Endothelial cell of hepatic sinusoid (primary cell): Measurements from ENCODE around the gene TEX38.
"Not testable (repeated sequence)": the region's sequence is repeated elsewhere in the genome, so short reads cannot be mapped to it uniquely, and the experiment has no call there.

ENCODE experiments used
- in situ Hi-C: cut with HindIII; loops from 2 replicates; pipeline ENCODE4 v1.10.0; 2017; ENCODE audit warnings: low sequenced_read_pairs

Gene TEX38

DNA sequence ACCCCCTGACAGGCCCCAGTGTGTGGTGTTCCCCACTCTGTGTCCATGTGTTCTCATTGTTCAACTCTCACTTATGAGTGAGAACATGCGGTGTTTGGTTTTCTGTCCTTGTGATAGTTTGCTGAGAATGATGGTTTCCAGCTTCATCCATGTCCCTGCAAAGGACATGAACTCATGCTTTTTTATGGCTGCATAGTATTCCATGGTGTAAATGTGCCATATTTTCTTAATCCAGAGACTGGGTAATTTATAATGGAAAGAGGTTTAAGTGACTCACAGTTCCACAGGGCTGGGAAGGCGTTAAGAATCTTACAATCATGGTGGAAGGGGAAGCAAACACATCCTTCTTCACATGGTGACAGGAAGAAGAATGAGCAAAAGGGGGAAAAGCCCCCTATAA lies 17.0 kb upstream of the TEX38 start:
- in situ Hi-C loops, result not testable (repeated sequence)

DNA sequence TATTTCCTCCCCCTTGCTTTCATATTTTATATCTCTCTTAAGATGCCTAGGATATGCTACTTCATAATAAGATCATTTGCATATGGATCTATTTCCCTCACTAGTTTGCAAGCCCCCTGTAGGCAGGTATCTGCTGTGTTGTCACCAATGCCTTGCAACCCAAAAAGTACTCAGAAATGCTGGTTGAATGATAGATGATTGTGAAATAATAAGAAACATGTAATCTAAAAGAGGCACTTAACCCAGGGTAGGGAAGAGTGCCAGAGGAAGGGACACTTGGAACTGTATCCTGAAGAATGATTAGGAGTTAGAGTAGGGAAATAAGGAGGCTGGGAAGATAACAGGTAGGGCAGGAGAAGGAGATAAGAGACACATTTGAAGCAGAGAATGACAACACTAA lies 15.8 kb upstream of the TEX38 start:
- in situ Hi-C loops, result no loop called here

DNA sequence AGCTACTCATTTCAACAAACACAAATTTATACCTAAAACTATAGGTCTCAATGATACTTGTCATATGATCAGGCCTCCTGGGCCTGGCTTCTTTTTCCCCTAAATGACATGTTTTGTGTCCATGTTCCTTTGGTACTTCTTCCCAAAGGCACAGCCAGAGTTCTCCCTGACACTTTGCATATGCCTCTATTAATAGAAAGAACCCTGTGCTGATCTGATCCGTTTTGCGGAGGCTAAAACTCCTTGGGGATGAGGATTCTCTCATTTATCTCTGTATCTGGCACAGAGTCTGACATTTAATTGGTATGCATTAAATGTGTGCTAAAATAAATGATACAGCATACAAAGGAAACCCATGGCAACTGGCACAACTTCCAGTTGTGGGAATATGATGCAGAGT lies 15.0 kb upstream of the TEX38 start:
- in situ Hi-C loops, result no loop called here

DNA sequence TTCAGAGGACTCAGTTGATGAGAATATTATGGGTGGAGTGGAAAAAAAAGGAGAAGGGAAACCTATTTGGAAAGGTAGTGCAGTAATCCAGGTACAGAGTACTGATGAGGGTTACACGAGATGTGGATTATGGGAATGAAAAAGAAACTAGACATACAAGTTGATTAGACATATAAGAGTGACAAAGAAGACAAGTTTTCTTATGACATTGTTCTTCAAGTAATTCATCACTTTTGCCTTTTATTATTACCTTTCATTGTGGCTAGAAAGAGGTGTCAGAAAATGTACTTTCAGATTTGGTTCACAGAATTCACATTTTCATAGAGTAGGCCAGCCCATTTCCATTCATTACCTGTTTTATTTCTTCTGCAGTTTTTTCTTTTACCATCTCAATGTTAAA lies 13.9 kb upstream of the TEX38 start:
- in situ Hi-C loops, result no loop called here

DNA sequence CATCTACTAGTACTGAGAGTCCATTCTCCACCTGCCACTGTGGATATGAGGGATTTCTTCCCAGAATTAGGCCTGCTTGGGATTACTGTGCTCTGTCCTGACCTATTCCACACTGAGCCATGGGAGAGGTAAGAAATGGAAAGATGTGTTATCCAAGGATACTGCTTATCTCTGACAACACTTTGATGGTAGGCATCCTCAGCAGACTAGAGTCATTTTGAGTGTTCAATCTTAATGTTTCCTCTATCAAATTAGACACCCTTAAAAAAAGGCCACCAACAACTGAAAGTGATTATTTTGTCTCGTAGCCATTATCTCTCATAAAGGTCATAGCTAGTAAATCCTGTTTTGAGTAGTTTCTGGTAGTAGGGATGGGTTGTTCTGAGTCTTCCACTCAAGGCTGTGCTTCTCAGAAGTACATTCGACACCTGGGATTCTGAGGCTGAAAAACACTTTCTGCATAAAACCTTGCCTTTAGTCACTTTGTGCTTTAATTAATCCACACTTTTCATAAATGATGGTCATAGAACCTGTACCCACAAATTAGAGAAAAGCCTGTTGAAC lies 12.3 kb upstream of the TEX38 start:
- in situ Hi-C loops, result no loop called here

DNA sequence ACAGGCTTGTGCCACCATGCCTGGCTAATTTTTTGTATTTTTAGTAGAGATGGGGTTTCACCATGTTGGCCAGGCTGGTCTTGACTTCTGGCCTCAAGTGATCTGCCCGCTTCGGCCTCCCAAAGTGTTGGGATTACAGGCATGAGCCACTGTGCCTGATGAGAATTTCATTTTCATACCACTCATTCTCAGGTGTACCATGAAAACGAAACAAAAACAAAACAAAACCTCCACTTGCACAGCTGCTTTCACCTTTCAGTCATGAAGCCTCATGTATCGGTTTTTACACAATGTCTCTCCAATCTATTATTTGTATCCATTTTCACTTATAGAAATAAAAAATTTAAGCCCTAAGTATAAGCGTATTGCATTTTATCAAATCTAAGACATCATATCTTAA lies 11.5 kb upstream of the TEX38 start:
- in situ Hi-C loops, result not testable (repeated sequence)

DNA sequence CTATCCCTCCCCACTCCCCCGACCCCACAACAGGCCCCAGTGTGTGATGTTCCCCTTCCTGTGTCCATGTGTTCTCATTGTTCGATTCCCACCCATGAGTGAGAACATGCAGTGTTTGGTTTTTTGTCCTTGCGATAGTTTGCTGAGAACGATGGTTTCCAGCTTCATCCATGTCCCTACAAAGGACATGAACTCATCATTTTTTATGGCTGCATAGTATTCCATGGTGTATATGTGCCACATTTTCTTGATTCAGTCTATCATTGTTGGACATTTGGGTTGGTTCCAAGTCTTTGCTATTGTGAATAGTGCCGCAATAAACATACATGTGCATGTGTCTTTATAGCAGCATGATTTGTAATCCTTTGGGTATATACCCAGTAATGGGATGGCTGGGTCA lies 8.7 kb upstream of the TEX38 start:
- in situ Hi-C loops, result not testable (repeated sequence)

DNA sequence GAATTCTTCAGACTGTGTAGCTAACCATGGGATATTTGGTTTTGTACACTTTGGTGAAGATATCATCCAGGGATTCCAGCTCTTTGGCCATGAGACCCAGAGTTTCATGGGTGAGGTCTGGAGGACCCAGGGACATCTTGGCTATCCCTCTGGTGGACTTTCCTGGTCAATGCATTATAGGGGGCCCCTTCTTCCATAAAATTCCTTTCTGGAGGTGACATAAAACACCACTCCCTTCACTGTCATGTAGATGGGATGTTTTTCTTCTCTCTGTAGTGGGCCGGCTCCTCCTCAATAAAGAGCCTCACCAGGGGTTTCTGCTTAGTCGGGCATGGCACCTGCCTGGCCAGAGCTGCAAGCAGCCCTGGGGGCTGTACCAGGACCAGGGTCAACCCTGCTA lies 5.7 kb upstream of the TEX38 start:
- in situ Hi-C loops, result loop anchor here (5.0 kb wide), 1 partner anchor 59 kb away; no protein-coding TSS in a partner anchor

DNA sequence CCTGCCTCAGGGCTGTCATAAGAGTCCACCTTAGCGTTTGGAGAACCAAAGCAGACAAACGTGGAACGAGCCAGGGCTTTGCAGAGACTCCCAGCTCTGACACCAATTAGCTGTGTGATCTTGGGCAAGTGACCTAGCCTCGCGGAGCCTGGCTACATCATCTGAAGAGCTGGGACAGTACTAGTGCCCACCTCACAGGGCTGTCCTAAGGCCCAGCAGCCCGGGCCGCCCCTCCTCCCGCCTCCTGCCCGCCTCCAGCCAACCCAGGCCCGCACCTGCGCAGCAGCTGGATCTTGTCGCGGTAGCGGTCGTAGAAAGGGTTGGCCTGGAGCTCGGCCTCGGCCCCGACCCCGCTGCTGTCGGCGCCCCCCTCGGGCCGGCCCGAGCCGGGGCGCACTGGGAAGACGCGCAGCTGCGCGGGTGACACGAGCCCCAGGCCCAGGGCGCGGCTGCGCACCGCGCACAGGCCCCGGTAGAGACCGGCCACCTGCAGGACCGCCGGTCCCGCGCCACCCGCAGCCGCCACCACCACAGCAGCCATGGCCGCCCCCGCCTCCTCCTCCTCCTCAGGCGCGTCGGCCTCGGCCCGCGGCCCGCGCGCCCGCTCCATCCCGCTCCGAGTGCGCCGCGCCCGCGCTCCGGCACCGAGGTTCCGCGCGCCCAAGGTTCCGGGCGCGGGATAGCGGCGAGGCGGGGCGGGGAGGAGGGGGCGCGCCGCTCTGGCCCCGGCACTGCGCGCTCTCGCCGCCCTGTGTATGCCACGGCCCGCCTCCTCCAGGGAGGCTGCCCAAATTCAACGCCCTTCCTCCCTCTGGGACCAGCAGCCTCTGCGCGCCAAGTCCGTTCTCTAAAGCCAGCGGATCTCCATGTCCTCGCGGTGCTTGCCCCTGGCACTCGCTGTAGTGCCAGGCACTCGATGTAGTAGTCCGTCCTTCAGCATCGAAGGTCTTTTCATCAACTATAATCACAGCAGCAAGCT lies 3.6 kb upstream of the TEX38 start, which contains the start of gene ATPAF1:
Gene ATPAF1 (minus strand): TSS at position 583 of the 979 bp plus-strand sequence. CDS start 42 bp downstream, at position 541.
- in situ Hi-C loops, result loop anchor here (5.0 kb wide), 1 partner anchor 61 kb away; no protein-coding TSS in a partner anchor

DNA sequence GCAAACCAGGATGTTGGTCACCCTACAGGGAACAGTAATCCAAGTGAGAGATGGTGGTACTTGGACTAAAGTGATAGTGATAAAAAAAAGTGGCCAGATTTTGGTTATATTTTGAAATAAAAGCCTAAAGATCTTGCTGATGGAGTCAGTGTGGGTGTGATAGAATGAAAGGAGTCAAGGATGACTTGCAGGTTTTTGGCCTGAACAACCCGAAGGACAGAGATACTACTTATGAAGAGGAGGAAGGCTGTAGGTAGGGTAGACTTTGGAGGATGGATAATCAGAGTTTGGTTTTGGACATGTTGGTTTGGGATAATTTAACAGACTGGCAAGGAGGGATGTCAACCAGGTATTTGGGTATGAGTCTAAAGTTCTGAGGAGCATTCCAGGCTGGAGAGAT lies 1.5 kb upstream of the TEX38 start:
- in situ Hi-C loops, result no loop called here

DNA sequence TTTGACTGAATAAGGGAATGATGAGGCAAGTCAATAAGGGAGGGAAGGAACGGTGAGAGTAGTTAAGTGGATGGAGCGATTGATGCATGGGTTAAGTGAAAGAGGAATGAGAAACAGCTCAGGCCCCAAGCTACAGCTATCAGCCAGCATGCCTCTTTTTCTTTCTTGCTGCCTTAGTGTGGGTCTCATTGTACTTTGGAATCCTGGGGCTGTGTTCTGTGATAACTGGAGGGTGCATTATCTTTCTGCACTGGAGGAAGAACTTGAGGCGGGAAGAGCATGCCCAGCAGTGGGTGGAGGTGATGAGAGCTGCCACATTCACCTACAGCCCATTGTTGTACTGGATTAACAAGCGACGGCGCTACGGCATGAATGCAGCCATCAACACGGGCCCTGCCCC lies 1.0 kb downstream of the TEX38 start:
- in situ Hi-C loops, result no loop called here

DNA sequence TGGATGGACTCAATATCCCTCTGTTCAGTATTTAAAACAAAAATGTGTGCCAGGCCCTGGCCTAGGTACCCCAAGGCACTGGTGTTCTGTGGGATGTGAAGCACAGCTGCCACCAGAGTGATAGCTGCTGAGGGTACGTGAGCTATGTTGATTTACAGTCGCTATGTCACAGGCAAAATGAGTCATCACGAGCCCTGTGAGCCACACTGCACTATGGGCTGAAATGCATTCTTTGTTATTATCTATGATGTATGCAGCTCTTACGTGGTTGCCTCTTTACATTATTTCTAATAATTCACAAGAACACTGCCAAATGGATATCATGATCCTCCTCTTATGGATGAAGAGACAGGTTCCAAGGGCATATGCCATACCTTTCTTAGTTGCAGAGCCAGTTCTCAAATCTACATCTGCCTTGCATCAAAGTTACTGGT lies 2.1 kb downstream of the TEX38 start:
- in situ Hi-C loops, result no loop called here

DNA sequence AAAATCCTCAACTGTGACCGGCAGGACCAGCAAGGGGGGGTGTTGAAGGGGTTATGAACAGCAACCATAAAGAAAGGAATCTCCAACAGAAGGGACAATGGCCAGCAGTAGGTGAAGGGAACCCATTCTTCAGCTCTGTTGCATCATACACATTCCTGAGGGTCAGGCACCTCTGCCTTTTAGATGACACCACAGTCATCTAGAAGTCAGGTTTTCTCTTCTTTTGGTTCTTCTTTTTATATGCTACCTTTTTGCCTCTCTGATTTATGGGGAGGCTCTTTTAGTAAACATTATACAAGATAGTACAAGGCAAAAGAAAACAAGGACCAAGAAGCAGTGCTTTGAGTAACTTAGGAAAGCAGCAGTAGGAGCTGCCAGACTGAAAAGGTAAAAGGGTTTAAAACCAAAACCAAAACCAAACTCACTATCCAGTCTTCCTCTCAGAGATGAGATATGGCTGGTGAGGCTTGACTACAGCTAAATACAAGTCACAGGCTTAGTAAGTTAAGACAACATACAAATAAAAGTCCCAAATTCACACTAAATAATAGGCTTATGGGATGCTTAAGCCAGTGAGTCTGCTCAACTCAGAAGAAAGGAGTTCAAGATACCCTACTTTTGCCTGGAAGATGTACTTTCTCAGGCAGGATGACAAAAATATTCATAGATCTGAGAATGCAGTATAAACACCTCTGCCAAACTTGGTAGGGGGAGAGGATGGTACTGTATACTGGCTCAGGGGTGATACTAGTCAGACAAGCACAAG lies 4.1 kb downstream of the TEX38 start:
- in situ Hi-C loops, result no loop called here

DNA sequence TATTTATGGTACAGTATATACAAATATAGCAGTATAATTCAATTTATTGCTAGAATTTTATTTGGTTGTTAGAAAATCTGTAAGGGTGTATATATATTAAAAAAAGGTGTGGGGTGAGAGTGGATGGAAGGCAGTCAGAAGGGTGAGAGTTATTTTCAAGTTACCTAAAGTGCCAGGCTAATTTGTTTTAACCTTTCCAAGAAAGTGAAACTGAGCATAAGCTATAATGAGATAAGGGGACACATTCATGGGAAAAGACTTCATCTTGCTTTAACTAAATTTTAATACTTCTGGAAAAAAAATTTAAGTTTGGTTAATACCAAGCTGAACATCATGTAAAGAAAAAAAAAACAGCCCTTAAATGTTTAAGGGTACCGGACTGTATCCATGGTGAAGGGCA lies 4.9 kb downstream of the TEX38 start:
- in situ Hi-C loops, result no loop called here

DNA sequence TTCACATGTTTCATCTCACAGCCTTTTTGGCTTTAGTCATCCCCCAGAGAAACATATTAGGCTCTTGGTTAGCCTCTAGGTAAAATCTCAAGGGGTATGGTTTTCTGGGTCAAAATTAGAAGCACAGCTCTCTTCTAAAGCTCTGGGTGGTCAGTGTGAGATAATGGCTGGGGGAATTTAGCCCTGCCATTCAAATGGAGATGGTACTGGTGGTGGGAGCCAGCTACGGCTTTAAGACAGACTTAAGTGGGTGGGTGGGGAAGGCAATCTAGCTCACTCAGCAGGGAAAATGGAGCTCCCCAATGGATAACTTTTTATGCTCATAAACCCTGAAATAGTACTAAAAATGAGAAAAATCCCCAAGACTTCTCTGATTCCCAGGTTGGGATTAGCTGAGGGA lies 5.7 kb downstream of the TEX38 start:
- in situ Hi-C loops, result no loop called here

DNA sequence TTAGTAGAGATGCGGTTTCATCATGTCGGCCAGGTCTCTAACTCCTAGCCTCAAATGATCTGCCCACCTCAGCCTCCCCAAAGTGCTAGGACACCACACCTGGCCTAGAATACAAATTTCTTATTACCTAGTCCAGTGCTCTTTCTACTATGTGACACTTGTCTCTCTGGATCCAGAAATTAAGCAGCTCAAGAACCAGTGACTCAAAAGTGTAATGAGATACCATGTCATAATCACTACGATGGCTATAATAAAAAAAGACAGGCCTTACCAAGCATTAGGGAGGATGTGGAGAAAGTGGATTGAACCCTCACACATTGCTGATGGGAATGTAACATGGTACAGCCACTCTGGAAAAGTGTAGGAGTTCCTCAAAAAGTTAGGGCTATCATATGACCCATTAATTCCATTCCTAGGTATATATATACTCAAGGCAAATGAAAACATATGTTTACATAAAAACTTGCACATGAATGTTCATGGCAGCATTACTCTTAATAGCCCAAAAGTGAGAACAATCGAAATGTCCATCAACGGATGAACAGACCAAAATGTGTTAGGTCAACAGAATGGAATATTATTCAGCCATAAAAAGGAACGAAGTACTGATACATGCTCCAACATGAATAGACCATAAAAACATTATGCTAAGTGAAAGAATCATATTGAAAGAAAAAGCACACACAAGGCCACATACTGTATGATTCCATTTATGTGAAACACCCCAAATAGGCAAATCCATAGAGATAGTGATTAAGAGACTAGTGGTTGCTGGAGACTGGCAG lies 8.3 kb downstream of the TEX38 start:
- in situ Hi-C loops, result no loop called here

DNA sequence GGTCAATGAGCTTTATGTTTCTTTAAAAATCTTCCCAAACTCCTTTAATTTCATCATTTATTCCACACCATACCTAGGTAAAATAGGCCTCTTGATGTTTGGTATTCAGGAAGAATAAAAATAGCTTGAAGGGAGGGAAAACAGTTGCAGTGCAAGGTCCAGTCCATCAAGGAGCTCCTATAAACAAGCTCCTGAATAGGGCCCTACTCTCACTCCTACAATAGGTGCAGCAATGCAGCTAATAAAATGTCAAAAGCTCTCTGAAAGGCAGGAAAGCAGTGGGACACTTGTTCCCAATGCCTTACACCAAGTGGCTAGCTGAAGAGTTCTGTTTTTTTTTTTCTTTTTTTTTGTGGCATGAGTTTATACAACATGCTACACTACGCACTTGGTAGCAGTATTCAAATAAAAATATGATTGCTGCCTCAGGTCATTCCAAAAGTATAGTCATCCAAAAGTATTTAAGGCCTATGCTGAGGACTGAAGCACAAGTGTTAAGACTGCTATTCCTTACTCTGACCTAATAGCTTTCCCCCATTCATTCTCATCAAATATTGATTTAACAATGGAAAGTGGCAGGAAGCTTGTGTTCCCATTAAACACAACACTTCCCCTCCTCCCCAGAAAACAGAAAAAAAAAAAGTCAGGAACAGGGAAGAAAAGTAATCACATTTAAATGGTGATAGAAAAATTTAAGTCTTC lies 9.8 kb downstream of the TEX38 start:
- in situ Hi-C loops, result no loop called here

DNA sequence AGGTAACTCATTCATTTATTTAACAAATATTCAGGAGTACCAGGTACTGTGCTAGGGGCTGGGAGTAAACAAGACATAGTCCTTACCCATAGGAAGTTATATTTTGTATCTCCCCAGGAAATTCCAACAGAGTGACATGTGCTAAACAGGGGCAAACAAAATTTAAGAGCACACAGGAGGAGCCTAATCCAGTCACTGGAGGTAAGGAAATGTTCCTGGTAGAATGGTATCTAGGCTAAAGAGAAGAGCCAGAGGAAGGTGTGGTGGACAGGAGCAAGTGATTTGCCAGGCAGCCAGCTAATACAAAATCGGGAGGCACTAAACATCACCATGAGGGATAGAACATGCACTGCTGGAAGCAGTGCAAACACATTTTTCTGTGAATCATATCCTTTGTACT lies 10.4 kb downstream of the TEX38 start:
- in situ Hi-C loops, result no loop called here

DNA sequence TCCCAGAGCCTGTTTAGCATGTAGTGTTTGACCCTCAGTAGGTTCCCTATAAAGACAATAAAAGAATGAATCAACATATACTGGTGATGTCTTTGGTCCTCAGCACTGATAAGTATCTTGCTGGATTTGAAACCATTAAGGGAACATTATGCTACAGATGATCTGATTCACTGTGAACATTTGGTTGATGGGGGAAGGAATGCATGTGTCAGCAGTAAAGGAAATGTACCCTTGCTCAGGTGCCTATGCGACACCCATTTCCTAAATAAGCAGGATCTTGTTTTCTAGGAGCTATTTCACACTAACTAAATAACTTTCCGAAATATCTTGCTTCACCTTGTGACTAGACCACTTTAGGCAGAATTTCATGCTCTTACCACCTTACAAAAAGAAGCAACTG lies 13.0 kb downstream of the TEX38 start:
- in situ Hi-C loops, result no loop called here

DNA sequence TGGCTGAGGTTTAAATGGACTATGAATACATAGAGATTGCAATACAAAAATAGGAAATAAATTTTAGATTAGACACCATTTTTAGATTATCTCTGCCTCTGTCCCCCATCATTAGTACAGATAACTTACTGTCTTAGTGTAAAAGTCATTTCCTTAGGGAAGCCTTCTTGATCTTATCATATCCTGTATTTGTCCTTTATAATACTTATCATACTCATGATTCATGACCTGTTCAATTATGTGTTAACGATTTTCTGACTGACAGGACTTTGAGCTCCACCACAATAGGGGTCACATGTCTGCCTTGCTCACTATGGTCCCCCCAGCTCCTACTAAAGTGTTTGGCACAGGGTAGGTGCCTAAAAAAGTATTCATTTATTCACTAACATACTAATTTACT lies 14.6 kb downstream of the TEX38 start:
- in situ Hi-C loops, result no loop called here
